Thymus (tissue), 11 donors: ENCODE results near the gene ZNF853. TPM values are rescaled to one million over a fixed set of nuclear protein-coding genes. Genes with fewer than 3 reads are reported as not detected.
A peak's percentile ranks its signal among the peaks of the same experiment; 100 is the strongest.

ENCODE experiments used
- DNase-seq, 9 donors: peaks; one replicate each; pipeline ENCODE4 v3.0.0-alpha.2; 2013; ENCODE audit warnings: low spot score in 9 of 9, low read depth in 6 of 9, missing footprints in 1 of 9
- H3K27ac ChIP-seq, 2 donors: one replicate each; pipeline ENCODE4 v1.5.1; 2013; ENCODE audit warnings: control low read depth in 1 of 2, low read depth in 1 of 2, low read length in 1 of 2, mild to moderate bottlenecking in 1 of 2, moderate library complexity in 1 of 2
- H3K27me3 ChIP-seq, 2 donors: one replicate each; pipeline ENCODE4 v1.5.1; 2013; ENCODE audit warnings: low read length in 1 of 2; ENCODE audit not compliant: control insufficient read depth in 2 of 2, insufficient read depth in 1 of 2
- H3K36me3 ChIP-seq, 2 donors: one replicate each; pipeline ENCODE4 v1.5.1; 2013; ENCODE audit warnings: low read length in 1 of 2, mild to moderate bottlenecking in 1 of 2, moderate library complexity in 1 of 2; ENCODE audit not compliant: control insufficient read depth in 2 of 2, insufficient read depth in 2 of 2
- H3K4me1 ChIP-seq, 2 donors: one replicate each; pipeline ENCODE4 v1.5.1; 2013; ENCODE audit warnings: low read length in 2 of 2; ENCODE audit not compliant: control insufficient read depth in 2 of 2, insufficient read depth in 2 of 2
- H3K4me3 ChIP-seq, 2 donors: one replicate each; pipeline ENCODE4 v1.5.1; 2013; ENCODE audit warnings: low read length in 2 of 2, control low read depth in 1 of 2, mild to moderate bottlenecking in 1 of 2
- H3K9me3 ChIP-seq, 2 donors: one replicate each; pipeline ENCODE4 v1.5.1; 2013; ENCODE audit warnings: low read length in 1 of 2, mild to moderate bottlenecking in 1 of 2; ENCODE audit not compliant: control insufficient read depth in 2 of 2, insufficient read depth in 1 of 2
- WGBS: extraction: QIAGEN DNeasy Blood & Tissue Kit; methylation state at CpG from one replicate; pipeline ENCODE4 v1.1.7; 2013; 5-methylcytosine and 5-hydroxymethylcytosine counted together
- polyA plus RNA-seq: library from polyadenylated mRNA; stranded (reverse); fragments of 200-250 nt; gene quantifications from one replicate; pipeline ENCODE4 v1.2.3, GENCODE V29; 2013
- total RNA-seq: library from RNA; stranded (reverse); fragments of 120-200 nt; gene quantifications from one replicate; pipeline ENCODE4 v1.2.4, GENCODE V29; 2013
- donor health status: healthy.

ZNF853 gene
- total and polyA plus RNA-seq, 2 donors, result 2.8 to 3.3 TPM

DNA sequence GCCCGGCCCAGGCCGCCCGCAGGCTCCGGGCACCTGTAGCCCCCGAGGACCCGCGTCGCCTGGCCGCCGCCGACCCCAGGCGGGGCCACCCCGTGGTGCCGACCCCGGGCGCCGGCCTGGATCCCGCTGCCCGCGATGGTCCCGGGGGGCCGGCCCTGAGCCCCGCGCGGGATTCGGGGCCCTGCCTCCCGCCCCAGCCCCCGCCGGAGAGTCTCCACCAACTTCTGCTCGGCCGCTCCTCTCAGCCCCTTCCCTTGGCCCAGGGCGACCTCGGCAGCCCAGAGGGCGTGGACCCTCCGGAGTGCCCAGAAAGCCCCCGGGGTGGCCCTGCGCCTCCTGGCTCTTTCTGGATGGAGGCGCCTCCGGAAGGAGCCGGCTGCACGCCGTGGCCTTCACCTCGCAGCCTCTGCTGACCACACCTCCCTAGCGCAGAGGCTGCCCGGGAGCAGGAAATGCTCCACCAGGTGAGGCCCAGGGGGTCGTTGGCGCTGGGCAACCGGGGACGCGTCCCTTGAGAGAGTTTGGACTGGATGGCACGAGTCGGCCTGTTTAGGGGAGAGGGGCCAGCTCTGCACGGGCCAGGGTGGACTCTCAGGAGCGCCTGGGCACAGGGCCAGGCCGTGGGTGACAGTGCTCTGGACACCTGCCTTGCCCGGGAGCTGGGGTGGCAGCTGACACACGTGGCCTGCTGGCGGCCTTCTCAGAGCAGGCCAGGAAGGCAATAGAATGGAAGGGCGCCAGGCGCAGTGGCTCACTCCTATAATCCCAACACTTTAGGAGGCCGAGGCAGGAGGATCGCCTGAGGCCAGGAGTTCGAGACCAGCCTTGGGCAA lies 529 bp downstream of the ZNF853 start:
- Histone ChIP-seq H3K4me1 (peaks cover 9 to 31% of the 10 kb centered on the region in 2 donors), H3K4me3 (peak overlapping the region; percentile 48 to 85), H3K27me3 (peaks cover 0 to 36% of the 10 kb centered on the region in 2 donors), H3K27ac (no peak overlapping the region), H3K9me3 (peaks cover 0 to under 1% of the 10 kb centered on the region in 2 donors), H3K36me3 (no peaks in the 10 kb centered on the region)
- 13% methylated on average over 63 of the region's 63 CpGs for WGBS
- peak in 1 of 9 donors; percentile 29 for DNase-seq

DNA sequence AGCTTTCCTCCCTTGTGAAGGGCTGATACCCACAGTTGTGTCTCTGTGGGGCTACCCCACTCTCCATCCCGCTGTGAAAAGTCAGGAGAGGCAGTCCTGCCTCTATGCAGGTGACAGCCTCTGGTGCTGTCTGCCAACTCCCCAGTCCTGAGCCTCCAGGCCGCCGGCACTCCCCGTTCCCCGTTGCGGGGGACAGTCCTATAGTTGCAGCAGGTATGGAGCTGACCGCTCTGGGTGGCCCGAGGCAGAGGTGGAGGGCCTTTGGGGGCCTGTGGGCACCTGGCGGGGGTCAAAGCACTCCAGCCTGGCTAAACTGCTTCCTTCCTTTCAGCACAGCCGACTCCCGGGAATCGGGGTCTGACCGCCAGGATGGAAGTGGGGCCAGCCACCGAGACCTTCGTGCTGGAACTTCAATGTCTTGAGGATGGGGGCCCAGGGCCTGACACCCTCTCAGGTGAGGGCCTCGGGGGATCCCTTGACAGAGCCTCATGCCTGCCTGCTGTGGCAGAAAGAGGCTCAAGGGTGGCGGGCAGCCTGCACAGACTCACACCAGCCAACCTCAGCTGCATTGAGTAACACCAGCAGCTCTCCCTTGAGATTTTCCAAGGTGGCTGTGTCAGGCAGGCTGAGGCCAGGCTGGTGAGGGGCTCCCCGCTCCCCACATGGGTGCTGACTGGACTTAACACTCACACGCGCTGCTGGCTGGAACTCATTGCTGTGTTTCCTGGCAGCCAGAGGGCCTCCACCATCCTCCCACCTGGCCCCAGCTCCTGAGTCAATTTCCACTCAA lies 1.6 kb downstream of the ZNF853 start:
- Histone ChIP-seq H3K9me3 (peaks cover 0 to 11% of the 10 kb centered on the region in 2 donors), H3K27ac (no peak overlapping the region), H3K27me3 (peaks cover 0 to 36% of the 10 kb centered on the region in 2 donors), H3K36me3 (peaks cover 0 to 8% of the 10 kb centered on the region in 2 donors), H3K4me3 (no peak overlapping the region), H3K4me1 (peaks cover 20 to 42% of the 10 kb centered on the region in 2 donors)
- DNase-seq, result no peak
- 93% methylated on average over 20 of the region's 20 CpGs for WGBS

DNA sequence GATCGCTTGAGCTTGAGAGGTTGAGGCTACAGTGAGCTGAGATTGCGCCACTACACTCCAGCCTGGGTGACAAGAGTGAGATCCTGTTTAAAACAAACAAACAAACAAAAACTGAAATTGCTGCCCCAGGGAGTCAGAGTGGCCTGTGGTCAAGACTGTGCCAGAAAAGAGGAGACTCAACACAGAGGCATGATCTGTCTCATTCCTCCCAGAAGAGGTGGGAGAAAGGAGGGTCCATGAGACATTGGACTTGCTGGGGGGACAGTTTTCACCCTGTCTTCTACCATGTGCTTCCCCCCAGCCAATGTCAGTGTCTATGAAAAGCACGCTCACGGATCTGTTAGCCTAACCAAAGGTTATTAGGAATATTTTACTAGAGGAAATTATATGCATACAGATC lies 3.2 kb downstream of the ZNF853 start:
- no peak for DNase-seq
- Histone ChIP-seq H3K36me3 (peaks cover 2 to 14% of the 10 kb centered on the region in 2 donors), H3K4me1 (peaks cover 27 to 50% of the 10 kb centered on the region in 2 donors), H3K4me3 (no peak overlapping the region), H3K27ac (no peak overlapping the region), H3K27me3 (peaks cover 0 to 32% of the 10 kb centered on the region in 2 donors), H3K9me3 (peaks cover 0 to 15% of the 10 kb centered on the region in 2 donors)
- 85% methylated on average over 4 of the region's 4 CpGs for WGBS

- Histone ChIP-seq H3K9me3 (peaks cover 0 to 15% of the 10 kb centered on the region in 2 donors), H3K27ac (no peak overlapping the region), H3K36me3 (peaks cover 2 to 14% of the 10 kb centered on the region in 2 donors), H3K27me3 (peaks cover 0 to 18% of the 10 kb centered on the region in 2 donors), H3K4me1 (peaks cover 35 to 52% of the 10 kb centered on the region in 2 donors), H3K4me3 (no peak overlapping the region)
- peak in 1 of 9 donors; percentile 15 for DNase-seq
- 79% methylated on average over 3 of the region's 3 CpGs for WGBS
Observed at GRCh38 chr7:6619961-6620360, 4.6 kb downstream of the ZNF853 start.

GRCh38 chr7:6621195-6622133 lies 6.1 kb downstream of the ZNF853 start:
- Histone ChIP-seq H3K9me3 (peaks cover 0 to 15% of the 10 kb centered on the region in 2 donors), H3K4me1 (peaks cover 42 to 51% of the 10 kb centered on the region in 2 donors), H3K27ac (peak overlapping the region; percentile 39 to 60), H3K27me3 (peaks cover 0 to 8% of the 10 kb centered on the region in 2 donors), H3K4me3 (no peak overlapping the region), H3K36me3 (peaks cover 2 to 14% of the 10 kb centered on the region in 2 donors)
- 96% methylated on average over 20 of the region's 20 CpGs for WGBS
- peak in 2 of 9 donors; percentile 42 to 54 for DNase-seq

- H3K9me3 ChIP-seq, result peaks cover 0 to 15% of the 10 kb centered on the region in 2 donors
- H3K27ac ChIP-seq, result peak overlapping the region in 1 of 2 donors; percentile 60
- peaks cover 42 to 51% of the 10 kb centered on the region in 2 donors for H3K4me1 ChIP-seq
- no peak overlapping the region for H3K4me3 ChIP-seq
- WGBS, result 99% methylated on average over 67 of the region's 67 CpGs
- no peak for DNase-seq
- peaks cover 2 to 14% of the 10 kb centered on the region in 2 donors for H3K36me3 ChIP-seq
- peaks cover 0 to under 1% of the 10 kb centered on the region in 2 donors for H3K27me3 ChIP-seq
Observed at GRCh38 chr7:6622134-6622710, 6.8 kb downstream of the ZNF853 start.

DNA sequence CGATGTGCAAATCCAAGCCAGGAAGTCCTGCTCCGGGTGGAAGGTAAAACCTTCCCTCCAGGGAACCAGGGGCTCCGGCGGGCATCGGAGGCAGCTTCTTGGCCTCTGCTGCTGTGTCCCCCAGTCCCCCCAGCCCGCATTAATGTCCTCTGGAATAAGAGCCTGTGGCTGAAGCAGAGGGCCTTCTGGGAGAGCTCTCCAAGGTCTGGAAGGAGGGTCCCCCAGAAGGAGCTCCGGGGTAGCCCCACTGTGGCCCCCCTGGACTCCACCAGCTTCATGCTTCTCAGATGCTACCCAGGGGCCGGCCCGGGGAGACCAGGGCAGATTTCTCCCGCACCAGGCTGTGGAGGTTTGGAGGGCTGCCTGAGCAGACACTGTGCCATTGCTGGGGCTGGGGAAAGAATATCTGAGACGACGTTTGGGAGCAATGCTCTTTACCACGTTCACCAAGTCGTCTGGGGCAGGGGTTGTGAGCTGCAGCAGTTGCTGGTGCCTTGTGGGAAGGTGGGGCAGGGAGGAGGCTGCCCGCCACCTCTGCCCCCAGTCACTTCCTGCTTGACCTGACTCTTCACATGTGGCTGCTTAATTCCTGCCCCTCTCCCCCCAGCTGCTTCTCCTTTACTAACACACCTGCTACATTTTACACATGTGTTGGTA lies 8.3 kb downstream of the ZNF853 start:
- peaks cover 42 to 58% of the 10 kb centered on the region in 2 donors for H3K4me1 ChIP-seq
- H3K36me3 ChIP-seq, result peaks cover 2 to 14% of the 10 kb centered on the region in 2 donors
- no peaks in the 10 kb centered on the region for H3K27me3 ChIP-seq
- DNase-seq, result peak in 5 of 9 donors; percentile 37 to 78 (median 50)
- peak overlapping the region in 1 of 2 donors; percentile 23 for H3K4me3 ChIP-seq
- H3K9me3 ChIP-seq, result peaks cover 0 to 15% of the 10 kb centered on the region in 2 donors
- H3K27ac ChIP-seq, result peak overlapping the region; percentile 71 to 90
- WGBS, result 56% methylated on average over 15 of the region's 15 CpGs

DNA sequence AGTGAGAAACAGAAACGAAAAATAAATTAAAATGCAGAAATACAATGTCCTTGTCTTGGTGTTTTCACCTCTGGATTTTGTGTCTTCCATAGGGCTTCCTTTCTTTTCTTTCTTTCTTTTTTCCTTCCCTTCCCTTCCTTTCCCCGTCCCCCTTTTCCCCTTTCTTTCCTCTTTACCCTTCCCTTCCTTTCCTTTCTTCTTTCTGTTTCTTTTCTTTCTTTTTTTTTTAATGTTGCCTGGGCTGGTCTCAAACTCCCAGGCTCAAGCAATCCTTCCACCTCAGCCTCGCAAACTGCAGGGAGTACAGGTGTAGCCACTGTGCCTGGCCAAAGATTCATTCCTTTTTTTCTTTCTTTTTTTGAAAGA lies 8.8 kb downstream of the ZNF853 start:
- Histone ChIP-seq H3K27me3 (no peaks in the 10 kb centered on the region), H3K27ac (peak overlapping the region; percentile 52 to 90), H3K36me3 (peaks cover 2 to 14% of the 10 kb centered on the region in 2 donors), H3K4me3 (peak overlapping the region in 1 of 2 donors; percentile 23), H3K4me1 (peaks cover 42 to 58% of the 10 kb centered on the region in 2 donors), H3K9me3 (peaks cover 0 to 15% of the 10 kb centered on the region in 2 donors)
- no peak for DNase-seq
- 24% methylated on average over 3 of the region's 3 CpGs for WGBS
